Measurements from ENCODE around the gene SPEN.

SPEN gene

DNA sequence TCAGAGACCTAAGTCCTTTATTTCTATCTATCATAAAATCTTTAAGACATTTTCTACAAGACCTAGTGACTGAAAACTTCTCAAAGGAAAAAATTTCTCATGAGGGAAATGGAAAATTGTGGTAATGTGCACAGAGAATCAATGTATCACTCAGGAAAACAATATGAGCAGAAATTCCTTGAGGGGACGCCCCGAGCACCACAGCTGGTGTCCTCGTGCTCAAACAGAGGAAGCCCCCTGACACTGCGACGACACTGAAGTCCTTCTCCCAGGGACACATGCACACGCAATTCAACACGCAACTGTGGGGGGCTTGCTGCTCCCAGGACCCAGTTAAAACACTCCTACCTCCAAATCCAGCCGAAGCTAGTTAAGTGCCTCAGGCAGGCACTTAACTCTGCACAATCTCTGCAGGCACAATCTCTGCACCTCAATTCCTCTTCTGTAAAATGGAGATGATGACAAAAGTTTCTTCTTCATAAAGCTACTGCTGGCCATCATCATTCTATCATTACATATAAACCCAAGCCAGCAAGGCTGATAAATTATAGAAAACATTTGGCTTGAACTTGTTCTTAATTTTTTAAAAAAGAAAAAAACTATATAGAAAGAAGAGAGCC lies 112.4 kb downstream of the SPEN start:
- TF ChIP-seq, protein P1, sequence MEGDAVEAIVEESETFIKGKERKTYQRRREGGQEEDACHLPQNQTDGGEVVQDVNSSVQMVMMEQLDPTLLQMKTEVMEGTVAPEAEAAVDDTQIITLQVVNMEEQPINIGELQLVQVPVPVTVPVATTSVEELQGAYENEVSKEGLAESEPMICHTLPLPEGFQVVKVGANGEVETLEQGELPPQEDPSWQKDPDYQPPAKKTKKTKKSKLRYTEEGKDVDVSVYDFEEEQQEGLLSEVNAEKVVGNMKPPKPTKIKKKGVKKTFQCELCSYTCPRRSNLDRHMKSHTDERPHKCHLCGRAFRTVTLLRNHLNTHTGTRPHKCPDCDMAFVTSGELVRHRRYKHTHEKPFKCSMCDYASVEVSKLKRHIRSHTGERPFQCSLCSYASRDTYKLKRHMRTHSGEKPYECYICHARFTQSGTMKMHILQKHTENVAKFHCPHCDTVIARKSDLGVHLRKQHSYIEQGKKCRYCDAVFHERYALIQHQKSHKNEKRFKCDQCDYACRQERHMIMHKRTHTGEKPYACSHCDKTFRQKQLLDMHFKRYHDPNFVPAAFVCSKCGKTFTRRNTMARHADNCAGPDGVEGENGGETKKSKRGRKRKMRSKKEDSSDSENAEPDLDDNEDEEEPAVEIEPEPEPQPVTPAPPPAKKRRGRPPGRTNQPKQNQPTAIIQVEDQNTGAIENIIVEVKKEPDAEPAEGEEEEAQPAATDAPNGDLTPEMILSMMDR (IDR thresholded peaks at IDR 0.05; ENCODE audit: low read length, missing control alignments): no peak
- H3K4me3 ChIP-seq (replicated peaks; ENCODE audit: low read depth, low read length): no peak overlapping the region
- no peak for DNase-seq (ENCODE audit: low read depth)

DNA sequence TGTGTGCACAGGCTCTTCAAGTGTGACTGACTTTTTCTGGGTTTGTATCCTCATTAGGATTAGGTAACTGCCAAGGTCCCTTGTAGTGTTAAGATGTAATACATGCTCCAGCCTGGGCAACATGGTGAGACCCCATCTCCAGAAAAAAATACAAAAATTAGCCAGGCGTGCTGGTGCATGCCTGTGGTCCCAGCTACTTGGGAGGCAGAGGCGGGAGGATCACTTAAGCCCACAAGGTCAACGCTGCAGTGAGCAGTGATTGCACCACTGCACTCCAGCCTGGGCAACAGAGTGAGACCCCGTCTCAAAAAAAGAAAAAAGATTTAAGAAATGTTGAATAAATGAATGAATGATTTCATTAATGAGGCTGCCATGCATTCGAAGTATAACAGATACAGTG lies 113.3 kb downstream of the SPEN start:
- TF ChIP-seq, protein P1 (IDR thresholded peaks at IDR 0.05; ENCODE audit: low read length, missing control alignments): no peak
- DNase-seq (ENCODE audit: low read depth): no peak
- H3K4me3 ChIP-seq (replicated peaks; ENCODE audit: low read depth, low read length): no peak overlapping the region

DNA sequence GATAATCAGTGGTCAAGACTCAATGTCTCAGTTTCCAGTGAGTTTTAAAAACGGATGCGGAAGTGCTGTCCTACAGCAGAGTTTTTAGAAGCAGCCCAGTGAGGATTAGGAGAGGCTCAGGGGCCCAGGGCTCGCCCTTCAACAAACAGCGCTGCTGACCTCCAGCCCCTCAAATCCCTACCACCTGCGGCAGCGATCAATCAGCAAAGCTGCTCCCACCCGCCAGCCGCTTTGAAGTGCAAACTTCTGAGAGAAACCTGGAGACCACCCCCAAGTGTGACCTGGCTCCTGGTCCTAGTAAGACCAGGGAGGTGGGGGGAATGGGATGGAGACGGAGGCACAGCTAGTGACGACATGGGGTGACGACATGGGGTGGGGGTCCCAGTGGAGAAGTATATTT lies 114.0 kb downstream of the SPEN start:
- no peak for DNase-seq (ENCODE audit: low read depth)
- H3K4me3 ChIP-seq (replicated peaks; ENCODE audit: low read depth, low read length): no peak overlapping the region
- TF ChIP-seq, protein P1 (IDR thresholded peaks at IDR 0.05; ENCODE audit: low read length, missing control alignments): no peak

DNA sequence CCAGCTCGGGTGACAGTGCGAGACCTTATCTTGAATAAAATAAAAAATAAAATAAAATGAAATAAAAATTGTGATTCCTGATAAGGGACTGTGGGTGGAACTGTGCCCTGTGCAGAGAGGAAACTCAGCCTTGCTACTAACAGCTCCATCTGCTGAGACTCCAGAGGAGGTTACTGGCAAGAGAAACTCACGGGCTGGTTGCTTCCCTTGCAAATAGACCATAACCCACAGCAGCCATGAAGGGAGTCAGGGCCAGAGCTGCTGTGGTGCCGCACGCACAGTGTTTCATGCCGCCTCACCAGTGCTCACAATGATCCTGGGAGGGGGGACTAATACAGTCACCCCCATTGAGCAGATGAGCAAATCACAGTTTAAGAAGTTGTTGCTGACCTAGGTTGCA lies 114.7 kb downstream of the SPEN start:
- TF ChIP-seq, protein P1 (IDR thresholded peaks at IDR 0.05; ENCODE audit: low read length, missing control alignments): no peak
- no peak overlapping the region for H3K4me3 ChIP-seq (replicated peaks; ENCODE audit: low read depth, low read length)
- DNase-seq (ENCODE audit: low read depth): no peak

DNA sequence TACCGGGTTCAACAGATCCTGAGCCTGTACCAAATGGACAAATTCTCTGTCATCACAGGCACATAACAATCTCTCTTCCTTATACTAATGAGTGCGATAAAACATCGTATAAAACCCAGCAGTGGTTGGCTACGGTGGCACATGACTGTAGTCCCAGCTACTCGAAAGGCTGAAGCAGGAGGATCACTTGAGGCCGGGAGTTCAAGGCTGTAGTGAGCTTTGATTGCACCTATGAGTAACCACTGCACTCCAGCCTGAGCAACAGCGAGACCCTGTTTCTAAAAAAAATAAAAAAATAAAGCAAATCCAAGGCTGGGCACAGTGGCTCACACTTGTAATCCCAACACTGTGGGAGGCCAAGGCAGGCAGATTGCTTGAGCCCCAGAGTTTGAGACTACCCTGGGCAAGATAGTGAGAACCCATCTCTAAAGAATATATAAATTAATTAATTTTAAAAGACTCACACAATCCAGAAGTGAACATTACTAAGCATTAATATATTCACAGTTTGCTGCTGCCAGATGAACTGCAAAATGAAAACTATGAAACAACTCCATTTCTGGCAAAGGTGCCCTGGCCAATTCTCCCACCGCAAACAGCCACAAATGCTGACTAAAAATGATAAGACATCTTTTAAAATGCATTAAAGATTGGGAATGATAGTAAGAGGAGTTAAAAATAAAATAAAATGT lies 115.3 kb downstream of the SPEN start:
- no peak overlapping the region for H3K4me3 ChIP-seq (replicated peaks; ENCODE audit: low read depth, low read length)
- no peak for DNase-seq (ENCODE audit: low read depth)
- TF ChIP-seq, protein P1 (IDR thresholded peaks at IDR 0.05; ENCODE audit: low read length, missing control alignments): no peak

DNA sequence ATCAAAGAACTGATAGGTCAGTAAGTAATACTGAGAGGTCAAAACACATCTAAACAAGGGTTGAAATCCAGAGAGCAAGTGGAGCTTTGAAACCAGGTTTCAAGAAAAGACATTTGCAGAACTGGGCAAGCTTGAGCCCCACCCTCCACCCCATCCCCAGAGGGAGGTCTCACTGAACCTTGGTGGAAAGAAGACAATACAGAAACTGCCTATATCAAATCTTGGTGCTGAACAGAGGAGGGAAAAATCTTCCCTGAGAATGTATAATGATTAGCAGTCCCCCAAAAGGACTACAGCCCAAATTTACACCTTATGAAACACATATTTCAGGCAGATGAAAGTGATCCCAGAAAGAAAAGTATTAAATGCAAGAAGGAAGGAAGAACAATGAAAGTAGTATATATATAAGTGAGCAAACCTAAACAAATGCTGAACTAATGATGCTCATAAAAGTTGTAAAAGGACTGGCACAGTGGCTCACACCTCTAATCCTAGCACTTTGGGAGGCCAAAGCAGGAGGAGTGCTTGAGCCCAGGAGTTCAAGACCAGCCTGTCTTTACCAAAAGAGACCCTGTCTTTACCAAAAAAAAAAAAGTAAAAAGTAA lies 116.0 kb downstream of the SPEN start:
- TF ChIP-seq, protein P1 (IDR thresholded peaks at IDR 0.05; ENCODE audit: low read length, missing control alignments): no peak
- no peak for DNase-seq (ENCODE audit: low read depth)
- no peak overlapping the region for H3K4me3 ChIP-seq (replicated peaks; ENCODE audit: low read depth, low read length)
